ENCODE results near the gene STT3B.
"Not testable (repeated sequence)": the region's sequence is repeated elsewhere in the genome, so short reads cannot be mapped to it uniquely, and the experiment has no call there.

STT3B gene

GRCh38 chr3:31592764-31593163, 60.0 kb downstream of the STT3B start:
- H3K9me3 ChIP-seq (ENCODE audit: control insufficient read depth in 2 of 2, low read length in 2 of 2) = no peaks in the 10 kb centered on the region
- H3K27ac ChIP-seq (ENCODE audit: low read length) = no peak overlapping the region
- peaks cover 0 to 3% of the 10 kb centered on the region in 2 donors for H3K36me3 ChIP-seq (ENCODE audit: control insufficient read depth in 2 of 2, insufficient read depth in 2 of 2, low read length in 2 of 2)
- H3K4me3 ChIP-seq (ENCODE audit: low read length in 2 of 2) = no peak overlapping the region
- H3K4me1 ChIP-seq (ENCODE audit: control insufficient read depth, insufficient read depth, low read length) = no peaks in the 10 kb centered on the region
- H3K27me3 ChIP-seq (ENCODE audit: control insufficient read depth in 1 of 2, insufficient read depth in 2 of 2, low read length in 2 of 2) = no peaks in the 10 kb centered on the region
- H3K9ac ChIP-seq (ENCODE audit: low read length in 2 of 2) = no peak overlapping the region

DNA sequence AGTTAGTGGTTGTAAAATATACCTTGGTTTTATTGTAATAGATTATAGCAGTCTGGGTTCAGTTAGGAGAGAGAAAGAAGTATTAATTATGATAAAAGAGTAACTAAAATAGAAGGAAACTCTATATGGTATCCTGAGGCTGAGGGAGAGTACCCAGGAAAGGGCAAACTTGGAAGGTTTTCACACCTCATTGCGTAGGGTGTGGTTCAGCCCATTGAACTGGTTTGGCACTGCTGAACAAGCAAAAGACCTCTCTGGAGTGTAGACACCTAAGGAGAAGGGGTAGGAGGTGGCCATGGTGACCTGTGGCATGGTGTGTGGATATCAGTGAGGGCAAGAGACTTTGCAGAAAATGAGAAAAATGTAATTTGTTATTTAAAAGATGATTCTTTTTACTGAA, 63.5 kb downstream of the STT3B start:
- Histone ChIP-seq H3K9me3 (ENCODE audit: control insufficient read depth in 2 of 2, low read length in 2 of 2) (no peaks in the 10 kb centered on the region), H3K4me3 (ENCODE audit: low read length in 2 of 2) (no peak overlapping the region), H3K36me3 (ENCODE audit: control insufficient read depth in 2 of 2, insufficient read depth in 2 of 2, low read length in 2 of 2) (peaks cover 0 to 3% of the 10 kb centered on the region in 2 donors), H3K27me3 (ENCODE audit: control insufficient read depth in 1 of 2, insufficient read depth in 2 of 2, low read length in 2 of 2) (no peaks in the 10 kb centered on the region), H3K9ac (ENCODE audit: low read length in 2 of 2) (no peak overlapping the region), H3K4me1 (ENCODE audit: control insufficient read depth, insufficient read depth, low read length) (no peaks in the 10 kb centered on the region), H3K27ac (ENCODE audit: low read length) (no peak overlapping the region)

DNA sequence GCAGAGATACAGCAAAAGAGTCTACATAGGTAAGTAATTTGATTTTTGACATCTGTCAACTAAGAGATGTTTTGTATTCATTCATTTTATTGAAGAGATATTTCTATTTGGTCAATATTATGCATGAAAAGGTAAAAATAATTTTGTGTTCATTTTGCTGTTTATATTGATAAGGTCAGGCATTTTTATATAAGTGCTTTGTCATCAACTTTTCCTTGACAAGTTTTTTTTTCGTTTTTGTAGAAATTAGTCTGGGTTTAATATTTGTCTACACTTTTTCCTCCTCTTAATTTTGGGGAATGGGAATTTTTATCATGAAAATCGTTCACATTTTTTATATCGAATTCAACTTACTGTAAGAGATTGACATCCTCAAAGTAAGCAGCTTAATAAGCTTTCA, 67.7 kb downstream of the STT3B start:
- Histone ChIP-seq H3K27me3 (ENCODE audit: control insufficient read depth in 1 of 2, insufficient read depth in 2 of 2, low read length in 2 of 2) (no peaks in the 10 kb centered on the region), H3K4me3 (ENCODE audit: low read length in 2 of 2) (no peak overlapping the region), H3K9ac (ENCODE audit: low read length in 2 of 2) (no peak overlapping the region), H3K4me1 (ENCODE audit: control insufficient read depth, insufficient read depth, low read length) (no peaks in the 10 kb centered on the region), H3K36me3 (ENCODE audit: control insufficient read depth in 2 of 2, insufficient read depth in 2 of 2, low read length in 2 of 2) (no peaks in the 10 kb centered on the region), H3K9me3 (ENCODE audit: control insufficient read depth in 2 of 2, low read length in 2 of 2) (no peaks in the 10 kb centered on the region), H3K27ac (ENCODE audit: low read length) (no peak overlapping the region)

- H3K27me3 ChIP-seq (ENCODE audit: control insufficient read depth in 1 of 2, insufficient read depth in 2 of 2, low read length in 2 of 2); H3K9ac ChIP-seq (ENCODE audit: low read length in 2 of 2); H3K4me3 ChIP-seq (ENCODE audit: low read length in 2 of 2); H3K4me1 ChIP-seq (ENCODE audit: control insufficient read depth, insufficient read depth, low read length); H3K27ac ChIP-seq (ENCODE audit: low read length); H3K9me3 ChIP-seq (ENCODE audit: control insufficient read depth in 2 of 2, low read length in 2 of 2); H3K36me3 ChIP-seq (ENCODE audit: control insufficient read depth in 2 of 2, insufficient read depth in 2 of 2, low read length in 2 of 2): not testable (repeated sequence)
Measured at GRCh38 chr3:31605333-31605732, 72.6 kb downstream of the STT3B start.

GRCh38 chr3:31606453-31606852, 73.7 kb downstream of the STT3B start:
- Histone ChIP-seq H3K9me3 (ENCODE audit: control insufficient read depth in 2 of 2, low read length in 2 of 2) (no peaks in the 10 kb centered on the region), H3K27me3 (ENCODE audit: control insufficient read depth in 1 of 2, insufficient read depth in 2 of 2, low read length in 2 of 2) (no peaks in the 10 kb centered on the region), H3K27ac (ENCODE audit: low read length) (no peak overlapping the region), H3K4me1 (ENCODE audit: control insufficient read depth, insufficient read depth, low read length) (no peaks in the 10 kb centered on the region), H3K36me3 (ENCODE audit: control insufficient read depth in 2 of 2, insufficient read depth in 2 of 2, low read length in 2 of 2) (no peaks in the 10 kb centered on the region), H3K9ac (ENCODE audit: low read length in 2 of 2) (no peak overlapping the region), H3K4me3 (ENCODE audit: low read length in 2 of 2) (no peak overlapping the region)

DNA sequence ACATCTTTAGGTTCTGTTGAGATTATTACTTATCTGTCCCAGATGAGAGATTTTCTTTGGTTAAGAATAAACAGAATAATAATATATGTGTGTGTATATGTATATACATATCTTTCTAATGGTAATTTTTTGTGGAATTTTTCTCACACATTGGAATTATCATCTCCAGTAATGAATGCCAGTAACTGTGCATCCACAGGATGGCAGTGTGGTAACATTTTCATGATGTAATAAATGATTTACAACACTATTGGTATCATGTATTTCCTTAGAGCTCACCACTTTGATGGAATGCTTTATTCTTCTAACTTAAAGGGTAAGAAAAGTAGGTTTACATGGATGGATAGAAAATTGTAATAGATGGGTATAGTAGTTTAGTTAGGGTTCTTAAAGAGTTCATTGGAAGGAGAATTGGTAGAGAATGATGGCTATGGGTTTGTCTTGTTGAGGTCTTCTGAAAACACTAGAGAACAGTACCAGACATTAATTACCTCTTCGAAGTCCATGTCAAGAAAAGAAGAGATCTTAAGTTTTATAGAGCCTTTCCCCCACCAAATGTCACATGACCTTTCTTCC, 78.1 kb downstream of the STT3B start:
- no peak overlapping the region for H3K27ac ChIP-seq (ENCODE audit: low read length)
- no peaks in the 10 kb centered on the region for H3K4me1 ChIP-seq (ENCODE audit: control insufficient read depth, insufficient read depth, low read length)
- H3K9me3 ChIP-seq (ENCODE audit: control insufficient read depth in 2 of 2, low read length in 2 of 2) = no peaks in the 10 kb centered on the region
- H3K27me3 ChIP-seq (ENCODE audit: control insufficient read depth in 1 of 2, insufficient read depth in 2 of 2, low read length in 2 of 2) = no peaks in the 10 kb centered on the region
- no peaks in the 10 kb centered on the region for H3K36me3 ChIP-seq (ENCODE audit: control insufficient read depth in 2 of 2, insufficient read depth in 2 of 2, low read length in 2 of 2)
- no peak overlapping the region for H3K9ac ChIP-seq (ENCODE audit: low read length in 2 of 2)
- H3K4me3 ChIP-seq (ENCODE audit: low read length in 2 of 2) = no peak overlapping the region

- Histone ChIP-seq H3K4me1 (ENCODE audit: control insufficient read depth, insufficient read depth, low read length) (no peaks in the 10 kb centered on the region), H3K4me3 (ENCODE audit: low read length in 2 of 2) (no peak overlapping the region), H3K27ac (ENCODE audit: low read length) (no peak overlapping the region), H3K36me3 (ENCODE audit: control insufficient read depth in 2 of 2, insufficient read depth in 2 of 2, low read length in 2 of 2) (no peaks in the 10 kb centered on the region), H3K9me3 (ENCODE audit: control insufficient read depth in 2 of 2, low read length in 2 of 2) (no peaks in the 10 kb centered on the region), H3K27me3 (ENCODE audit: control insufficient read depth in 1 of 2, insufficient read depth in 2 of 2, low read length in 2 of 2) (no peaks in the 10 kb centered on the region), H3K9ac (ENCODE audit: low read length in 2 of 2) (no peak overlapping the region)
Measured at GRCh38 chr3:31613177-31613576, 80.5 kb downstream of the STT3B start.

DNA sequence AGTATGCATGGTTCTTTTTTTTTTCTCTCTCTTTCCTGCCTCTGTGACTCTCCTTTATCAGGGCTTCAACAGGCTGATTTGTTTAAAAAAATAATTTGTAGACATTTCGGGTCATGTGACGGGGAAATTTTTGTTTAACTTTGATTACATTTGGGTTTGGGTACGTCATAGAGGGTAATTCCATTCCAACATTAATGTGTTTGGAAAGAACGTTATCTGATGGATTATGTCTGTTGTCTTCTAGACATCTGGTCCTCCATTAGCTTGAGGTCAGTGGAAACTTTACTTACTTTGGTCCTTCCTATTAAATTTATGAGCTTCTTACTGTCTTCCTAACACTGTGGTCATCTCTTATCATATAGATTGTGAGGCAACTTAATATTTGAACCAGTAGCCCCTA, 80.9 kb downstream of the STT3B start:
- Histone ChIP-seq H3K4me3 (ENCODE audit: low read length in 2 of 2) (no peak overlapping the region), H3K4me1 (ENCODE audit: control insufficient read depth, insufficient read depth, low read length) (no peaks in the 10 kb centered on the region), H3K9ac (ENCODE audit: low read length in 2 of 2) (no peak overlapping the region), H3K27ac (ENCODE audit: low read length) (no peak overlapping the region), H3K27me3 (ENCODE audit: control insufficient read depth in 1 of 2, insufficient read depth in 2 of 2, low read length in 2 of 2) (no peaks in the 10 kb centered on the region), H3K36me3 (ENCODE audit: control insufficient read depth in 2 of 2, insufficient read depth in 2 of 2, low read length in 2 of 2) (no peaks in the 10 kb centered on the region), H3K9me3 (ENCODE audit: control insufficient read depth in 2 of 2, low read length in 2 of 2) (no peaks in the 10 kb centered on the region)

GRCh38 chr3:31614162-31614921, 81.6 kb downstream of the STT3B start:
- Histone ChIP-seq H3K9me3 (ENCODE audit: control insufficient read depth in 2 of 2, low read length in 2 of 2) (no peaks in the 10 kb centered on the region), H3K27me3 (ENCODE audit: control insufficient read depth in 1 of 2, insufficient read depth in 2 of 2, low read length in 2 of 2) (no peaks in the 10 kb centered on the region), H3K36me3 (ENCODE audit: control insufficient read depth in 2 of 2, insufficient read depth in 2 of 2, low read length in 2 of 2) (peaks cover 0 to 3% of the 10 kb centered on the region in 2 donors), H3K4me1 (ENCODE audit: control insufficient read depth, insufficient read depth, low read length) (no peaks in the 10 kb centered on the region), H3K27ac (ENCODE audit: low read length) (no peak overlapping the region), H3K9ac (ENCODE audit: low read length in 2 of 2) (no peak overlapping the region), H3K4me3 (ENCODE audit: low read length in 2 of 2) (no peak overlapping the region)

DNA sequence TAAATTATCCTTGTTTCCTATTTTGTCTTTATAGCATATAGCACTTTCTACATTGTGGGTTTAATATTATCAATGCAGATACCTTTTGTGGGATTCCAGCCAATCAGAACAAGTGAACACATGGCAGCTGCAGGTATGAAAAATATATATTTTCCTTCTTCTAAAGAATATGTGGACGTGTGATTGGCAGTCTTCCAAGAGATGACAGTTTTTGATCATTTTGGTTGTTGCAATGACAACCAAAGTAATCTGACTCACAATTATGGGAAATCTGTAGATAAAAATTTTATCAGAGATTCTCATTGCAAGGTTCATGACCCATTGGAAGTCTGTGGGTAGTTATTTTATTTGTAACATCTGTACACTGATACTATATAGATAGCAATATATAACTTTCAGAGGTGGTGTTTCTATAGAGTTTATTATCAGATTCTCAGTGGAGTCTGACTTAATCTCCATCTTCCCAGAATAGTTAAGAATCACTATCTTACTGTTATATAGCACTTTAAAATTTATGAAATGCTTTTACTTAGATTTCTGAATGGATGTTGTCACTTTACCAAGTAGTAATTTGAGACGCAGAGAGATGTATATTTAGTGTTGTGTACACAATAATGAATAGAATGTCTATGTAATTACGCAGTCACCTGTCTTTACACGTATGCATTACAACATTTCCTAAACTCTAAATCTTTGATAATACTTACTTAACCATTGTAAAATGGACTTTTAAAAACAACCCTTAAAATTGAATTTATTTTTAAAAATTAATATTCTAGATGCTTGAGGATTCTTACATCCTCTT, 82.5 kb downstream of the STT3B start:
- Histone ChIP-seq H3K27ac (ENCODE audit: low read length) (no peak overlapping the region), H3K27me3 (ENCODE audit: control insufficient read depth in 1 of 2, insufficient read depth in 2 of 2, low read length in 2 of 2) (no peaks in the 10 kb centered on the region), H3K9ac (ENCODE audit: low read length in 2 of 2) (no peak overlapping the region), H3K4me3 (ENCODE audit: low read length in 2 of 2) (no peak overlapping the region), H3K4me1 (ENCODE audit: control insufficient read depth, insufficient read depth, low read length) (no peaks in the 10 kb centered on the region), H3K9me3 (ENCODE audit: control insufficient read depth in 2 of 2, low read length in 2 of 2) (no peaks in the 10 kb centered on the region), H3K36me3 (ENCODE audit: control insufficient read depth in 2 of 2, insufficient read depth in 2 of 2, low read length in 2 of 2) (peaks cover 0 to 3% of the 10 kb centered on the region in 2 donors)

DNA sequence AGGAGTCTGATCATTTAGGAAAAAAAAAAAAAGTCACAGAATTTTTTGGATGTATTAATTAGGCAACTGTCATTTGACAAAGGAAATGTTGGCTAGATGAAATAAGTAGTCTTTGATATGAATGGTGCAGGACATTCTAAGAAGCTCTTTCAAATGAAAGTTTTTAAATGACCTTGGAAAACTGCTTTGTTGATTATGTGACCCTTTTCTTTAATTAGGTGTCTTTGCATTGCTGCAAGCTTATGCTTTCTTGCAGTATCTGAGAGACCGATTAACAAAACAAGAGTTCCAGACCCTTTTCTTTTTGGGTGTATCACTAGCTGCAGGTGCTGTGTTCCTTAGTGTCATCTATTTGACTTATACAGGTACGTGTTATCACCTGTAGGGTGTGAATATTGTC, 84.0 kb downstream of the STT3B start:
- Histone ChIP-seq H3K27me3 (ENCODE audit: control insufficient read depth in 1 of 2, insufficient read depth in 2 of 2, low read length in 2 of 2) (no peaks in the 10 kb centered on the region), H3K9me3 (ENCODE audit: control insufficient read depth in 2 of 2, low read length in 2 of 2) (no peaks in the 10 kb centered on the region), H3K27ac (ENCODE audit: low read length) (no peak overlapping the region), H3K4me1 (ENCODE audit: control insufficient read depth, insufficient read depth, low read length) (no peaks in the 10 kb centered on the region), H3K36me3 (ENCODE audit: control insufficient read depth in 2 of 2, insufficient read depth in 2 of 2, low read length in 2 of 2) (peaks cover 0 to 5% of the 10 kb centered on the region in 2 donors), H3K4me3 (ENCODE audit: low read length in 2 of 2) (no peak overlapping the region), H3K9ac (ENCODE audit: low read length in 2 of 2) (no peak overlapping the region)
